GM18951 (cell line): ENCODE results near the gene NBPF10.
"Not testable (repeated sequence)": the region's sequence is repeated elsewhere in the genome, so short reads cannot be mapped to it uniquely, and the experiment has no call there.

Experiments used
- in situ Hi-C: fragments of 300-500 bp; cut with MboI; formaldehyde crosslinking; loops from one replicate; pipeline ENCODE4 v1.12.0; 2022; ENCODE audit warnings: low sequenced_read_pairs, mixed read lengths, inconsistent platforms; ENCODE audit not compliant: unreplicated experiment

NBPF10 gene

GRCh38 chr1:146144465-146144864 lies at the start of gene NBPF10:
Gene NBPF10 (minus strand): TSS chr1:146144804. CDS start chr1:146144769, 35 bp downstream.
- in situ Hi-C loops, result not testable (repeated sequence)

- in situ Hi-C loops, result not testable (repeated sequence)
These were observed 29.9 kb upstream of the NBPF10 start for GRCh38 chr1:146174531-146174930.

GRCh38 chr1:146167740-146168139 lies 23.1 kb upstream of the NBPF10 start:
- in situ Hi-C loops, result not testable (repeated sequence)

GRCh38 chr1:146167273-146167672 lies 22.7 kb upstream of the NBPF10 start:
- in situ Hi-C loops, result not testable (repeated sequence)
